Endothelial cell of umbilical vein (primary cell): ENCODE results near the gene DNAJB5.

Experiments
- CTCF ChIP-seq, 2 donors: IDR thresholded peaks; 1 replicate in 1 of 2; 2 replicates in 1 of 2; pipeline ENCODE4 v1.5.1; 2011; ENCODE audit warnings: low read length in 2 of 2, mild to moderate bottlenecking in 2 of 2, moderate library complexity in 2 of 2, control low read depth in 1 of 2, inconsistent platforms in 1 of 2, low read depth in 1 of 2; ENCODE audit not compliant: insufficient read depth in 1 of 2; ENCODE audit errors: extremely low read depth in 1 of 2
- EZH2 ChIP-seq: IDR thresholded peaks from 2 replicates; pipeline ENCODE4 v1.6.1; 2012; ENCODE audit warnings: borderline replicate concordance, low read depth, mild to moderate bottlenecking, moderate library complexity, low read length, inconsistent platforms; ENCODE audit not compliant: severe bottlenecking
- FOS ChIP-seq: IDR thresholded peaks from 2 replicates; pipeline ENCODE4 v1.6.1; 2011; ENCODE audit warnings: mild to moderate bottlenecking, low read length, moderate library complexity, borderline replicate concordance; ENCODE audit not compliant: insufficient read depth
- GATA2 ChIP-seq: IDR thresholded peaks from 2 replicates; pipeline ENCODE4 v1.7.0; 2011; ENCODE audit warnings: low read depth, mild to moderate bottlenecking, moderate library complexity, mixed read lengths, low read length; ENCODE audit not compliant: insufficient read length, insufficient read depth
- JUN ChIP-seq: IDR thresholded peaks from 2 replicates; pipeline ENCODE4 v1.6.1; 2011; ENCODE audit warnings: borderline replicate concordance, low read depth; ENCODE audit not compliant: insufficient read length, insufficient read depth
- MAX ChIP-seq: IDR thresholded peaks from 2 replicates; pipeline ENCODE4 v1.6.1; 2011; ENCODE audit not compliant: insufficient read depth, insufficient read length
- MYC ChIP-seq: IDR thresholded peaks from one replicate; pipeline ENCODE4 v1.6.1; 2011; ENCODE audit warnings: mild to moderate bottlenecking, low read depth, low read length
- POLR2A ChIP-seq: IDR thresholded peaks from 2 replicates; pipeline ENCODE4 v1.6.1; 2012; ENCODE audit warnings: low read depth, mild to moderate bottlenecking, control low read depth, low read length
- POLR2AphosphoS5 ChIP-seq: IDR thresholded peaks from 2 replicates; pipeline ENCODE4 v1.6.1; 2012; ENCODE audit warnings: low read depth, mild to moderate bottlenecking, control low read depth, low read length, moderate library complexity; ENCODE audit not compliant: insufficient read depth

GRCh38 chr9:34999576-34999975 lies 10.0 kb downstream of the DNAJB5 start:
- TF ChIP-seq CTCF (IDR thresholded peaks at IDR 0.05; ENCODE audit: extremely low read depth in 1 of 2, insufficient read depth in 1 of 2, low read depth in 1 of 2, low read length in 2 of 2) (no peak), EZH2 (no peak), FOS (no peak), POLR2AphosphoS5 (no peak), MYC (no peak), JUN (no peak), GATA2 (no peak), POLR2A (no peak), MAX (no peak)
